ENCODE results near the gene UNC93B1.

The UNC93B1 gene

GRCh38 chr11:68036717-68037239 is 32.9 kb upstream of the UNC93B1 start:
- Histone ChIP-seq H2AFZ (ENCODE audit: insufficient read depth, low read length, poor library complexity) (no peak overlapping the region), H4K8ac (ENCODE audit: low read depth, low read length) (no peak overlapping the region), H3K4me1 (ENCODE audit: control insufficient read depth in 1 of 2, insufficient read depth in 2 of 2, low read length in 2 of 2) (peaks cover 18 to 21% of the 10 kb centered on the region in 2 experiments), H3K4me3 (ENCODE audit: low read depth, low read length) (no peak overlapping the region), H3K14ac (ENCODE audit: low read length) (no peak overlapping the region), H3K4me2 (ENCODE audit: low read length) (no peak overlapping the region), H4K91ac (ENCODE audit: low read depth, low read length) (no peak overlapping the region), H3K27me3 (ENCODE audit: insufficient read depth, low read length) (no peaks in the 10 kb centered on the region), H2AK5ac (ENCODE audit: low read length) (no peak overlapping the region), H3K23ac (ENCODE audit: low read length) (no peak overlapping the region), H3K4ac (ENCODE audit: low read depth, low read length) (no peak overlapping the region), H2BK5ac (ENCODE audit: low read depth, low read length, poor library complexity) (no peak overlapping the region), H3K79me1 (ENCODE audit: low read length) (peaks cover 17% of the 10 kb centered on the region), H2BK12ac (ENCODE audit: low read length) (no peak overlapping the region), H3K79me2 (ENCODE audit: control insufficient read depth, insufficient read depth, low read length, poor library complexity) (peaks cover 4% of the 10 kb centered on the region), H3K18ac (ENCODE audit: low read length) (no peak overlapping the region), H3K9me3 (ENCODE audit: insufficient read depth, low read depth, low read length) (no peaks in the 10 kb centered on the region), H2BK120ac (ENCODE audit: insufficient read depth, low read length, poor library complexity) (no peak overlapping the region), H3K27ac (ENCODE audit: low read depth, low read length) (no peak overlapping the region), H3K9ac (ENCODE audit: low read length) (no peak overlapping the region), H3K36me3 (ENCODE audit: control insufficient read depth in 1 of 2, insufficient read depth in 2 of 2, low read length in 2 of 2) (peaks cover 29 to 36% of the 10 kb centered on the region in 2 experiments), H4K12ac (ENCODE audit: low read depth, low read length) (no peak overlapping the region)
- WGBS (ENCODE audit: extremely low coverage, insufficient coverage, insufficient read length): no CpG with 5 or more reads among the region's 14 CpGs
- DNase-seq: peak; percentile 23 to 26

DNA sequence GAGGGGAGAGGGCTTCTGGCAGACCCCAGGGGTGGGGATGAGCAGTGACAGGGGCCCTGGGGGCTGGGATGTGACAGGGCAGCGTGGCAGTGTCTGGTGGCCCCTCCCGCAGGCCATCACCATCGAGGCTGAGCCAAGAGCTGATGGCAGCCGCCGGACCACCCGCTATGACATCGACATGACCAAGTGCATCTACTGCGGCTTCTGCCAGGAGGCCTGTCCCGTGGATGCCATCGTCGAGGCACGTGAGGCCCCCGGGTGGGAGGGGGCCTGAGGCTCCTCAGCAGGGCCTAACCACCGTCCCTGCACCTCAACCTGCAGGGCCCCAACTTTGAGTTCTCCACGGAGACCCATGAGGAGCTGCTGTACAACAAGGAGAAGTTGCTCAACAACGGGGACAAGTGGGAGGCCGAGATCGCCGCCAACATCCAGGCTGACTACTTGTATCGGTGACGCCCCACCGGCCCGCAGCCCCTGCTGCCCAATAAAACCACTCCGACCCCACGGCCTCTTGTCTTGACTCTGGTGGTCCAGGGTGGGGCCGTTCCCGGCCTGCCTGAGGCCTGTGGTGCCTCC is 32.3 kb upstream of the UNC93B1 start:
- no peak overlapping the region for H4K12ac ChIP-seq (ENCODE audit: low read depth, low read length)
- H3K9ac ChIP-seq (ENCODE audit: low read length): no peak overlapping the region
- no peak overlapping the region for H2BK120ac ChIP-seq (ENCODE audit: insufficient read depth, low read length, poor library complexity)
- peaks cover 29 to 33% of the 10 kb centered on the region in 2 experiments for H3K36me3 ChIP-seq (ENCODE audit: control insufficient read depth in 1 of 2, insufficient read depth in 2 of 2, low read length in 2 of 2)
- no CpG with 5 or more reads among the region's 27 CpGs for whole genome bisulfite sequencing (ENCODE audit: extremely low coverage, insufficient coverage, insufficient read length)
- no peak overlapping the region for H3K4me2 ChIP-seq (ENCODE audit: low read length)
- no peak overlapping the region for H3K27ac ChIP-seq (ENCODE audit: low read depth, low read length)
- no peak overlapping the region for H3K14ac ChIP-seq (ENCODE audit: low read length)
- no peak overlapping the region for H3K18ac ChIP-seq (ENCODE audit: low read length)
- peaks cover 17% of the 10 kb centered on the region for H3K79me1 ChIP-seq (ENCODE audit: low read length)
- no peak for DNase-seq
- H3K27me3 ChIP-seq (ENCODE audit: insufficient read depth, low read length): no peaks in the 10 kb centered on the region
- H3K9me3 ChIP-seq (ENCODE audit: insufficient read depth, low read depth, low read length): no peaks in the 10 kb centered on the region
- peaks cover 18 to 21% of the 10 kb centered on the region in 2 experiments for H3K4me1 ChIP-seq (ENCODE audit: control insufficient read depth in 1 of 2, insufficient read depth in 2 of 2, low read length in 2 of 2)
- H2BK5ac ChIP-seq (ENCODE audit: low read depth, low read length, poor library complexity): no peak overlapping the region
- H3K4ac ChIP-seq (ENCODE audit: low read depth, low read length): no peak overlapping the region
- no peak overlapping the region for H2AFZ ChIP-seq (ENCODE audit: insufficient read depth, low read length, poor library complexity)
- H4K91ac ChIP-seq (ENCODE audit: low read depth, low read length): no peak overlapping the region
- H2BK12ac ChIP-seq (ENCODE audit: low read length): no peak overlapping the region
- H3K4me3 ChIP-seq (ENCODE audit: low read depth, low read length): no peak overlapping the region
- H3K23ac ChIP-seq (ENCODE audit: low read length): no peak overlapping the region
- no peak overlapping the region for H4K8ac ChIP-seq (ENCODE audit: low read depth, low read length)
- H3K79me2 ChIP-seq (ENCODE audit: control insufficient read depth, insufficient read depth, low read length, poor library complexity): peaks cover 4% of the 10 kb centered on the region
- H2AK5ac ChIP-seq (ENCODE audit: low read length): no peak overlapping the region

DNA sequence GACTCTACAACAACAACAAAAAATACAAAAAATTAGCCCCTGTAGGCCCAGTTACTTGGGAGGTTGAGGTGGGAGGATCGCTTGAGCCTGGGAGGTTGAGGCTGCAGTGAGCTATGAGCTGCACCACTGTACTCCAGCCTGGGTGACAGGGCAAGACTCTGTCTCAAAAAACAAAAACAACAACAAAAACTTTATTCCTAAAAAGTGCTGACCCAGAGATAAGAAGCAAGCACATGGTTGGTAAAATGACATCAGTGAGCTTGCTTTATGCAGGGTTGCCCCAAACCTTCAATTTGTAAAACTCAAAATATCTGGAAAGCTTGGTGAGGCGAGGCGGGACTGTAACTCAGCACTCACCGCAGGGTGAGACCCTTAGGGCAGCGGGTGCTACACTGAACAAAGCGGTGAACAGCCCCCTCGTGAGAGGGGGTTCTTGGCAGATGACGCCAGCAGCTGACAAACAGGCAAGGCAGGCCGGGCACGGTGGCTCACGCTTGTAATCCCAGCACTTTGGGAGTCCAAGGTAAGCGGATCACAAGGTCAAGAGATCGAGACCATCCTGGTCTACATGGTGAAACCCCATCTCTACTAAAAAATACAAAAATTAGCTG is 31.5 kb upstream of the UNC93B1 start:
- peaks cover 15 to 20% of the 10 kb centered on the region in 2 experiments for H3K4me1 ChIP-seq (ENCODE audit: control insufficient read depth in 1 of 2, insufficient read depth in 2 of 2, low read length in 2 of 2)
- H2AFZ ChIP-seq (ENCODE audit: insufficient read depth, low read length, poor library complexity): no peak overlapping the region
- no peak overlapping the region for H3K27ac ChIP-seq (ENCODE audit: low read depth, low read length)
- H2AK5ac ChIP-seq (ENCODE audit: low read length): no peak overlapping the region
- no peaks in the 10 kb centered on the region for H3K9me3 ChIP-seq (ENCODE audit: insufficient read depth, low read depth, low read length)
- no peak overlapping the region for H3K4me3 ChIP-seq (ENCODE audit: low read depth, low read length)
- no peak overlapping the region for H4K91ac ChIP-seq (ENCODE audit: low read depth, low read length)
- no peak overlapping the region for H3K4ac ChIP-seq (ENCODE audit: low read depth, low read length)
- WGBS (ENCODE audit: extremely low coverage, insufficient coverage, insufficient read length): no CpG with 5 or more reads among the region's 13 CpGs
- peaks cover 29 to 33% of the 10 kb centered on the region in 2 experiments for H3K36me3 ChIP-seq (ENCODE audit: control insufficient read depth in 1 of 2, insufficient read depth in 2 of 2, low read length in 2 of 2)
- no peak overlapping the region for H3K18ac ChIP-seq (ENCODE audit: low read length)
- no peak overlapping the region for H4K12ac ChIP-seq (ENCODE audit: low read depth, low read length)
- H3K23ac ChIP-seq (ENCODE audit: low read length): no peak overlapping the region
- H3K79me2 ChIP-seq (ENCODE audit: control insufficient read depth, insufficient read depth, low read length, poor library complexity): peaks cover 10% of the 10 kb centered on the region
- no peak overlapping the region for H3K9ac ChIP-seq (ENCODE audit: low read length)
- no peak overlapping the region for H3K14ac ChIP-seq (ENCODE audit: low read length)
- DNase-seq: no peak
- H3K79me1 ChIP-seq (ENCODE audit: low read length): peaks cover 17% of the 10 kb centered on the region
- no peak overlapping the region for H2BK120ac ChIP-seq (ENCODE audit: insufficient read depth, low read length, poor library complexity)
- H3K4me2 ChIP-seq (ENCODE audit: low read length): no peak overlapping the region
- H2BK5ac ChIP-seq (ENCODE audit: low read depth, low read length, poor library complexity): no peak overlapping the region
- no peak overlapping the region for H2BK12ac ChIP-seq (ENCODE audit: low read length)
- no peak overlapping the region for H4K8ac ChIP-seq (ENCODE audit: low read depth, low read length)
- no peaks in the 10 kb centered on the region for H3K27me3 ChIP-seq (ENCODE audit: insufficient read depth, low read length)

GRCh38 chr11:68033708-68034045 is 29.8 kb upstream of the UNC93B1 start:
- Histone ChIP-seq H3K4ac (ENCODE audit: low read depth, low read length) (no peak overlapping the region), H3K79me1 (ENCODE audit: low read length) (peaks cover 12% of the 10 kb centered on the region), H2BK120ac (ENCODE audit: insufficient read depth, low read length, poor library complexity) (no peak overlapping the region), H4K8ac (ENCODE audit: low read depth, low read length) (no peak overlapping the region), H3K79me2 (ENCODE audit: control insufficient read depth, insufficient read depth, low read length, poor library complexity) (peaks cover 10% of the 10 kb centered on the region), H4K12ac (ENCODE audit: low read depth, low read length) (no peak overlapping the region), H4K91ac (ENCODE audit: low read depth, low read length) (no peak overlapping the region), H3K4me3 (ENCODE audit: low read depth, low read length) (no peak overlapping the region), H3K27me3 (ENCODE audit: insufficient read depth, low read length) (no peaks in the 10 kb centered on the region), H3K36me3 (ENCODE audit: control insufficient read depth in 1 of 2, insufficient read depth in 2 of 2, low read length in 2 of 2) (peaks cover 29 to 33% of the 10 kb centered on the region in 2 experiments), H2BK12ac (ENCODE audit: low read length) (no peak overlapping the region), H3K4me2 (ENCODE audit: low read length) (no peak overlapping the region), H2BK5ac (ENCODE audit: low read depth, low read length, poor library complexity) (no peak overlapping the region), H3K18ac (ENCODE audit: low read length) (no peak overlapping the region), H3K4me1 (ENCODE audit: control insufficient read depth in 1 of 2, insufficient read depth in 2 of 2, low read length in 2 of 2) (peaks cover 10 to 15% of the 10 kb centered on the region in 2 experiments), H3K9ac (ENCODE audit: low read length) (no peak overlapping the region), H3K9me3 (ENCODE audit: insufficient read depth, low read depth, low read length) (peaks cover 11% of the 10 kb centered on the region), H2AFZ (ENCODE audit: insufficient read depth, low read length, poor library complexity) (no peak overlapping the region), H3K14ac (ENCODE audit: low read length) (no peak overlapping the region), H3K27ac (ENCODE audit: low read depth, low read length) (no peak overlapping the region), H2AK5ac (ENCODE audit: low read length) (no peak overlapping the region), H3K23ac (ENCODE audit: low read length) (no peak overlapping the region)
- no CpG with 5 or more reads among the region's 12 CpGs for WGBS (ENCODE audit: extremely low coverage, insufficient coverage, insufficient read length)
- DNase-seq: no peak

All from trophoblast cell (in vitro differentiated cells and primary cell).